IPS DF 6.9 (cell line): ENCODE measurements around the gene COL9A3.
"Not testable (repeated sequence)": the region's sequence is repeated elsewhere in the genome, so short reads cannot be mapped to it uniquely, and the experiment has no call there.

ENCODE experiments used
- DNase-seq: peaks from one replicate; pipeline ENCODE4 v3.0.0-alpha.2; 2013; ENCODE audit warnings: low read depth, low spot score
- H3K27ac ChIP-seq: one replicate; pipeline ENCODE4 v1.5.1; 2013; ENCODE audit warnings: low read length, control low read depth
- H3K27me3 ChIP-seq: 2 replicates; pipeline ENCODE4 v1.6.1; 2013; ENCODE audit warnings: mild to moderate bottlenecking, low read length; ENCODE audit not compliant: control insufficient read depth, insufficient read depth
- H3K36me3 ChIP-seq: 2 replicates; pipeline ENCODE4 v1.6.1; 2013; ENCODE audit warnings: low read length; ENCODE audit not compliant: control insufficient read depth, insufficient read depth
- H3K4me1 ChIP-seq: 2 replicates; pipeline ENCODE4 v1.6.1; 2013; ENCODE audit warnings: low read length; ENCODE audit not compliant: control insufficient read depth, insufficient read depth
- H3K4me3 ChIP-seq: 2 replicates; pipeline ENCODE4 v1.5.1; 2013; ENCODE audit warnings: mild to moderate bottlenecking, low read length
- H3K9me3 ChIP-seq: 2 replicates; pipeline ENCODE4 v1.6.1; 2013; ENCODE audit warnings: low read length, inconsistent platforms; ENCODE audit not compliant: control insufficient read depth, insufficient read depth
- WGBS: extraction: QIAGEN DNeasy Blood & Tissue Kit; methylation state at CpG from one replicate; pipeline ENCODE4 v1.1.7; 2013; ENCODE audit warnings: mixed read lengths, missing lambda C conversion rate; ENCODE audit not compliant: insufficient read length, insufficient coverage; 5-methylcytosine and 5-hydroxymethylcytosine counted together

Gene COL9A3

DNA sequence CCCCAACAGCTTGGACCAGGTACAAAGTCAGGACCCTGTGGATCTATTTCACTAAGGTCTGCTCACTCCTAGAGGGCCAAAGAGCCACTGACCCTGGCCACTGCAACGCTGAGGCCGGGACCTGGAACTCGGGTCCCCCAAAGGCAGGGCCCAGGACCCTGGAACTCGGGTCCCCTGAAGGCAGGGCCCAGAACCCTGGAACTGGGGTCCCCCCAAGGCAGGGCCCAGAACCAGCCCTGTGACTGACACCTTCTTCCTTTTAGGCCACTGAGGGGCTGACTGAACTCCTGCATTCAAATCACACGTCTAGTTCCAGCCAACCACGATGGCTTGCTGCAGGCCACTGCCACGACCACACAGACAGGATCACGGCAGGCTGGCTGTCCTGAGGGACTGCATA lies 35.3 kb downstream of the COL9A3 start:
- Histone ChIP-seq H3K36me3 (peaks cover 11% of the 10 kb centered on the region), H3K27me3 (no peaks in the 10 kb centered on the region), H3K27ac (no peak overlapping the region), H3K9me3 (no peaks in the 10 kb centered on the region), H3K4me1 (no peaks in the 10 kb centered on the region), H3K4me3 (no peak overlapping the region)
- WGBS = no CpG with 5 or more reads among the region's 8 CpGs
- no peak for DNase-seq

GRCh38 chr20:62852841-62853240 lies 36.0 kb downstream of the COL9A3 start:
- no peaks in the 10 kb centered on the region for H3K27me3 ChIP-seq
- no peak overlapping the region for H3K27ac ChIP-seq
- H3K9me3 ChIP-seq = no peaks in the 10 kb centered on the region
- no peak for DNase-seq
- no CpG with 5 or more reads among the region's 12 CpGs for WGBS
- H3K36me3 ChIP-seq = peaks cover 12% of the 10 kb centered on the region
- H3K4me1 ChIP-seq = no peaks in the 10 kb centered on the region
- H3K4me3 ChIP-seq = no peak overlapping the region

- H3K27ac ChIP-seq, H3K4me1 ChIP-seq, H3K27me3 ChIP-seq, DNase-seq, H3K9me3 ChIP-seq, H3K4me3 ChIP-seq: not testable (repeated sequence)
- peaks cover 12% of the 10 kb centered on the region for H3K36me3 ChIP-seq
- no CpG with 5 or more reads among the region's 6 CpGs for WGBS
These were observed 36.5 kb downstream of the COL9A3 start for GRCh38 chr20:62853304-62853703.

DNA sequence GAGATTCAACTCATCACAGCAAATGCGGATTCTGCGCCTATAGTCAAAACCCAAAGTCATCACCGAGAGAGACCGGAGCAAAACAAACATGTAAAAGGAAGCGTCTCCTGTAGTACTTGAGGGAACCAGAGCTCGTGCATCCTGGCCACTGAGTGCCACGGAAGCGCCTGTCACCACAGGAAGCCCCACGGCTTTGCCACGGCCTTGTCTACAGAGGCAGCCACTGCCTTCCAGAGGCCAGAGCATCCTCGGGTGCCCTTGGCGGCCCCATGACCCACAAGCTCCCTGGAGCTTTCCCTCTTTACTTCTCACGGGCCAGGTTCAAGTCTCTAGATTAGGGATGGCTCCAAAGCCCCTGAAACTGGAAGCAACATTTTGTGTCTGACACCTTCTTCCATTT lies 37.3 kb downstream of the COL9A3 start:
- no CpG with 5 or more reads among the region's 13 CpGs for WGBS
- Histone ChIP-seq H3K9me3 (no peaks in the 10 kb centered on the region), H3K36me3 (peaks cover 12% of the 10 kb centered on the region), H3K27ac (no peak overlapping the region), H3K4me1 (no peaks in the 10 kb centered on the region), H3K27me3 (no peaks in the 10 kb centered on the region), H3K4me3 (no peak overlapping the region)
- no peak for DNase-seq

DNA sequence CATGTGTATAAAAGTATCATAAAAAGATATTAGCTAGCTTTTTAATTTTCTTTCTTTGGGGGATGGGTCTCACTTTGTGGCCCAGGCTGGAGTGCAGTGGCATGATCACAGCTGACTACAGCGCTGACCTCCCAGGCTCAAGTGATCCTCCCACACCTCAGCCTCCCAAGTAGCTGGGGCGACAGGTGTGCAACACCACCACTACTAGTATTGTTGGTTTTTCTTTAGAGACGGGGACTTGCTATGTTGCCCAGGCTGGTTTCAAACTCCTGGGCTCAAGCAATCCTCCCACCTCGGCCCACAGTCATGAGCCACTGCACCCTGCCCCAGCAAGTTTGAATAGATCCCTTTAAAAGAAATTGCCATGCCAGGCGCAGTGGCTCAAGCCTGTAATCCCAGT lies 38.3 kb downstream of the COL9A3 start:
- Histone ChIP-seq H3K4me1 (no peaks in the 10 kb centered on the region), H3K4me3 (no peak overlapping the region), H3K27me3 (no peaks in the 10 kb centered on the region), H3K27ac (no peak overlapping the region), H3K9me3 (no peaks in the 10 kb centered on the region), H3K36me3 (peaks cover 12% of the 10 kb centered on the region)
- no CpG with 5 or more reads among the region's 5 CpGs for WGBS
- no peak for DNase-seq

DNA sequence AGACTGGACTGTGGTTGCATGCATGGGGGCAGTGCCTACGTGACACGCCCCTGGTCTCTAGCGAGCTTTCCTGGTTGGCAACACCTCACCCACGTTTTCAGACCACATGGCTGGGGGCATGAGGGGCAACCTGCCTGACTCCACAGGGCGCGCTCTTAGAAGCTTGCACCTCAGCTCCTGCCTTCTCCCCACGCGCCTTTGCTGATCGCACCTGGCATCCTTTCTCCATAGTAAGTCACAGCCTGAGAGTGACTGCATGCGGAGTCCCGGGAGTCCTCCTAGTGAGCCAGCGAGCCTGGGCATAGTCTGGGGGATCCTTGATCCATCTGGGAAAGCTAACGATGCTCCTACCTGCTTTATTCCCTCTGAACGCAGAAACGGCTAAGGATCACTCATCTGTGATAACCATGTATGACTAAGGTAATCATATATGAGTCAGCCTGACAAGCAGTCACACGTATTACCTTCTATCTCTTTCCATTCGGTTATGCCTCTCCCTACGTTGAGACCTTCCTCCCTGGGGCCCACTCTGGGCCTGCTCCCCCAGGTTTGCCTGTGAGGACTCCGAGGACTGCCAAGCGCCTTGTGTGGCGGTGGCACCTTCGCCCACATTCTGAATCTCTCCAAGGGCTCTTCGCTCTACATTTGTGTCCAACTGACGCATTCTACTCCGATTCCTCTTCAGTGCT lies 40.2 kb downstream of the COL9A3 start:
- no peak for DNase-seq
- Histone ChIP-seq H3K9me3 (no peaks in the 10 kb centered on the region), H3K27ac (no peak overlapping the region), H3K36me3 (peaks cover 9% of the 10 kb centered on the region), H3K27me3 (no peaks in the 10 kb centered on the region), H3K4me3 (no peak overlapping the region), H3K4me1 (peaks cover 2% of the 10 kb centered on the region; the same call in 1 of the 2 replicates)
- no CpG with 5 or more reads among the region's 25 CpGs for WGBS

DNA sequence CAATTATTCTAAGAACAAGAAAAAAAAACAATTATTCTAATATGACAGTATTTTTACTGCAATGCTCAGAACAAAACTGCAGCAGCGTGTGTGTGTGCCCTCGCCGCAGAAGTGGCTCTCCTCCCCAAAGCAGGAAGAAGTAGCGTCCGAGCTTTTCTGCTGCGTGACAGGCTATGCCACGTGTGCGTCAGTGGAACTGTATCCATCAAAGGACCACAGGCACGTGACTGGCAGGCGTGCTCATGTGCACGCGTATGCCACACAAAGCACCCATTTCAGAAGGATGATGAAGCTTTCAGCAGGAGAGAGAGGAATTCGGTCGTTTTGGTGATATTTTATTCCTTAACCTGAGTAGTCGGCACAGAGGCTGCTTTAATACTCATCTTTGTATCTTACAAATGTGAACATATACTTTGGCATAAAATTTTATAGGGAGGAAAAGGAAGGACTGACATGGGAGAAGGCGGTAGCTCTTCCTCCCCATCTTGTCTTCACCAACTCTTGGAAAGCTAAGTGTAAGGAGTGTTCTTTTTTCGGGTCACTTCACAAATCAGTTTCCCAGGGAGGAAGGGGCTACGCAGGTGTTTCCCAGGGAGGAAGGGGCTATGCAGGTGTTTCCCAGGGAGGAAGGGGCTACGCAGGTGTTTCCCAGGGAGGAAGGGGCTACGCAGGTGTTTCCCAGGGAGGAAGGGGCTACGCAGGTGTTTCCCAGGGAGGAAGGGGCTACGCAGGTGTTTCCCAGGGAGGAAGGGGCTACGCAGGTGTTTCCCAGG lies 41.4 kb downstream of the COL9A3 start:
- peaks cover 2% of the 10 kb centered on the region; the same call in 1 of the 2 replicates for H3K36me3 ChIP-seq

DNA sequence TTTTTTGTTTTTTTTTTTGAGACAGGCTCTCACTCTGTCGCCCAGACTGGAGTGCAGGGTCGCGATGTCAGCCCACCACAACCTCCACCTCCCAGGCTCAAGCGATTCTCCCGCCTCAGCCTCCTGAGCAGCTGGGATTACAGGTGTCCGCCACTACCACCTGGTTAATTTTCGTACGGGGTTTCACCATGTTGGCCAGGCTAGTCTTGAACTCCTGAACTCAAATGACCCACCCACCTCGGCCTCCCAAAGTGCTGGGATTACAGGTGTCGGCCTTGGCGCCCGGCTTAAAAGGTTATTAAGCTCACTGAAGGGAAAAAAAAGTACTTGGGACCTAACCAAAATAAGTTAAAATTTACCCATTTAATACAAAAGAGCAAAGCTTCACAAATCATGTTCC lies 42.9 kb downstream of the COL9A3 start:
- no peak for DNase-seq
- Histone ChIP-seq H3K27me3 (no peaks in the 10 kb centered on the region), H3K4me1 (peaks cover 2% of the 10 kb centered on the region; the same call in 1 of the 2 replicates), H3K36me3 (peaks cover 2% of the 10 kb centered on the region; the same call in 1 of the 2 replicates), H3K9me3 (no peaks in the 10 kb centered on the region), H3K27ac (no peak overlapping the region), H3K4me3 (no peak overlapping the region)
- WGBS = no CpG with 5 or more reads among the region's 12 CpGs

More for the DNA sequence above, 41.4 kb downstream of the COL9A3 start:
- H3K9me3 ChIP-seq = no peaks in the 10 kb centered on the region
- WGBS = no CpG with 5 or more reads among the region's 23 CpGs
- peaks cover 2% of the 10 kb centered on the region; the same call in 1 of the 2 replicates for H3K4me1 ChIP-seq
- H3K27me3 ChIP-seq = no peaks in the 10 kb centered on the region
- H3K4me3 ChIP-seq = no peak overlapping the region
- no peak for DNase-seq
- H3K27ac ChIP-seq = no peak overlapping the region

GRCh38 chr20:62860391-62860923 lies 43.6 kb downstream of the COL9A3 start:
- Histone ChIP-seq H3K27ac (no peak overlapping the region), H3K4me3 (peak overlapping the region; percentile 70; the same call in 1 of the 2 replicates), H3K27me3 (no peaks in the 10 kb centered on the region), H3K9me3 (no peaks in the 10 kb centered on the region), H3K36me3 (peaks cover 2% of the 10 kb centered on the region; the same call in 1 of the 2 replicates), H3K4me1 (peaks cover 2% of the 10 kb centered on the region; the same call in 1 of the 2 replicates)
- DNase-seq = no peak
- no CpG with 5 or more reads among the region's 24 CpGs for whole genome bisulfite sequencing

GRCh38 chr20:62860924-62861691 lies 44.3 kb downstream of the COL9A3 start:
- no CpG with 5 or more reads among the region's 129 CpGs for WGBS
- no peak for DNase-seq
- Histone ChIP-seq H3K27ac (no peak overlapping the region), H3K36me3 (peaks cover 2% of the 10 kb centered on the region; the same call in 1 of the 2 replicates), H3K4me1 (peaks cover 2% of the 10 kb centered on the region; the same call in 1 of the 2 replicates), H3K4me3 (peak overlapping the region; percentile 70), H3K9me3 (no peaks in the 10 kb centered on the region), H3K27me3 (no peaks in the 10 kb centered on the region)
